ENCODE data around the gene MAP2K6.

Gene MAP2K6

DNA sequence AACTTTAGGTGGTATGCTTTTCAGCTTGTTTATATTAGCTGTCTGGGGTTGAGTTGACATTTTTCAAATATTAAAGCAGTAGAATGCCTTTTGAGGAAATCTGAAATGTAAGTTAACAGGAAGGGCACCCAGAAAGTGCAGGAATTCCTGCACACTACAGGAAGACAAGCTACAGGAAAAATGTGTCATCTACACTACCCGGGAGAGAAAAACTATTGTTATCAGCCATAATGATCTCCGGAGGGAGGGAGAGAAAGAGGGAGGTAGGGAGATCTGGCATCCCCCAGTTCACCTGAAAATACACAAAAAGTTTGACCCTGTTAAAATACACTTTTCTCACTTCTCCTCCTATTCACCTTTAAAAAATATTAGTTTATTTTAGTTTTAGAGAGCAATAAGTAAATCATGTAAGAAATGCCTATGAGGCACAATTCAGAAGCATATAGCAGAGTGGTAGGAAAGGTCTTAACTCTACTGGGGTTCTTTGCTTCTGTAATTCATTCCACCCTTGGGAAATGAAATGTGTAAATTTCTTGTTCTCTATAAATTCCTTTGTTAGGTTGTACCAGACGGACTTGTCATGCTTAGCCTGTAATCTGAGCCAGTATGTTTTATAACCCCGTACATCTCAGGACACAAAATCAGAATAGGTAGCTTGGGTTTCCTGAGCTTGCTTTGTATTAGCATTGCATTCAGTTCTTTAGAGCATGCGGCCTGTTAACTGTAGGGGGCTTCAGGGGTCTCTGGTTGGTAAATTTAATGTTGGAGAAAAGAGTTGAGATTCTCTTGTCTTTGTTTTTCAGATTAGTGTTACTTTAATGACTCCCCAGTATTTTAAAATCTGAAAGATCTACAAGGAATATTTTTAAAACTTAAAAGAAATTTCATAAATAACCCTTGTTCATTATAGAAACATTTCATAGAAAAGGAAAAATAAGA lies 3.3 kb downstream of the MAP2K6 start:
- Histone ChIP-seq H3K79me1 (ENCODE audit: low read depth, low read length) (peaks cover 9% of the 10 kb centered on the region), H3K14ac (ENCODE audit: low read length) (no peak overlapping the region), H3K4me2 (ENCODE audit: insufficient read depth, low read length, poor library complexity, severe bottlenecking) (peak overlapping the region; percentile 39), H3K9ac (ENCODE audit: low read depth, low read length, poor library complexity) (no peak overlapping the region), H2BK15ac (ENCODE audit: low read length) (no peak overlapping the region), H3K23ac (ENCODE audit: low read depth, low read length, poor library complexity) (no peak overlapping the region), H3K27me3 (ENCODE audit: control insufficient read depth in 3 of 3, insufficient read depth in 3 of 3, low read depth in 1 of 3, low read length in 3 of 3) (no peaks in the 10 kb centered on the region), H3K4me1 (ENCODE audit: control insufficient read depth in 2 of 2, insufficient read depth in 1 of 2, low read depth in 1 of 2, low read length in 2 of 2) (peaks cover 4 to 8% of the 10 kb centered on the region in 2 donors), H3K18ac (ENCODE audit: low read length) (no peak overlapping the region), H4K91ac (ENCODE audit: low read depth, low read length, poor library complexity) (no peak overlapping the region), H3K4me3 (ENCODE audit: low read length in 2 of 2) (peak overlapping the region in 1 of 2 donors; percentile 56), H3K4ac (ENCODE audit: low read length) (no peak overlapping the region), H2AFZ (ENCODE audit: low read length) (peak overlapping the region; percentile 66), H2BK12ac (ENCODE audit: low read length) (no peak overlapping the region), H3K36me3 (replicated peaks in 1 of 2; ENCODE audit: control insufficient read depth in 2 of 2, insufficient read depth in 2 of 2, low read length in 2 of 2) (peaks cover 0 to 2% of the 10 kb centered on the region in 2 donors), H2BK120ac (ENCODE audit: low read depth, low read length) (no peak overlapping the region), H3K27ac (replicated peaks; ENCODE audit: low read length) (peak overlapping the region; percentile 62), H4K8ac (ENCODE audit: low read depth, low read length) (no peak overlapping the region), H3K9me3 (replicated peaks in 1 of 2; ENCODE audit: control insufficient read depth in 2 of 2, insufficient read depth in 1 of 2, low read depth in 1 of 2, low read length in 2 of 2) (peaks cover 0 to 4% of the 10 kb centered on the region in 2 donors), H2BK5ac (ENCODE audit: low read length) (no peak overlapping the region), H2AK5ac (ENCODE audit: low read depth, low read length) (no peak overlapping the region)
- WGBS, 2 donors (ENCODE audit: extremely low coverage in 2 of 2, insufficient read length in 2 of 2, insufficient replicate concordance in 1 of 2), result no CpG with 5 or more reads among the region's 5 CpGs
- no peak for DNase-seq (ENCODE audit: low spot score)

DNA sequence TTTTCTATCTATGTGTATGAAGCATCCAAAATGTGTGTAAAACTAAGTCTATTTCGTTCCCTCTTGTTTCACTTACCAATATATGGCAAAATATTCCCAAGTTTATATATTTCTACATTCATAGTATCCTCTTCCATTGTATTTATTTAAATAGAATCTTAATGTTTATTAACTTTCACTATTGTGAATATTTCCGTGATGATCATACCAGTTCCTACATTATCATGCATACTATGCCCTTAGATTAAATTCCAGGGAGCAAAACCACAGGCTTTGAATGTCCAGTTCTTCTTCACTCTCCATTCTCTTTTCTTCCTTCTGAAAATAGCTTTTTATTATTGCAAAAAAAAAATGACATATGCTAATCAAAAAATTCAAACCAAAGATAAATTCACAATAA lies 4.0 kb downstream of the MAP2K6 start:
- H3K9me3 ChIP-seq (replicated peaks in 1 of 2; ENCODE audit: control insufficient read depth in 2 of 2, insufficient read depth in 1 of 2, low read depth in 1 of 2, low read length in 2 of 2), result peaks cover 0 to 4% of the 10 kb centered on the region in 2 donors
- no peak overlapping the region for H4K91ac ChIP-seq (ENCODE audit: low read depth, low read length, poor library complexity)
- H3K79me1 ChIP-seq (ENCODE audit: low read depth, low read length), result peaks cover 9% of the 10 kb centered on the region
- no peak overlapping the region for H2BK120ac ChIP-seq (ENCODE audit: low read depth, low read length)
- H3K4me1 ChIP-seq (ENCODE audit: control insufficient read depth in 2 of 2, insufficient read depth in 1 of 2, low read depth in 1 of 2, low read length in 2 of 2), result peaks cover 2 to 8% of the 10 kb centered on the region in 2 donors
- DNase-seq (ENCODE audit: low spot score), result no peak
- no peak overlapping the region for H2BK12ac ChIP-seq (ENCODE audit: low read length)
- no peak overlapping the region for H3K27ac ChIP-seq (replicated peaks; ENCODE audit: low read length)
- no peak overlapping the region for H2AFZ ChIP-seq (ENCODE audit: low read length)
- H3K23ac ChIP-seq (ENCODE audit: low read depth, low read length, poor library complexity), result no peak overlapping the region
- H2BK15ac ChIP-seq (ENCODE audit: low read length), result no peak overlapping the region
- H3K14ac ChIP-seq (ENCODE audit: low read length), result no peak overlapping the region
- H3K4ac ChIP-seq (ENCODE audit: low read length), result no peak overlapping the region
- H3K18ac ChIP-seq (ENCODE audit: low read length), result no peak overlapping the region
- H2AK5ac ChIP-seq (ENCODE audit: low read depth, low read length), result no peak overlapping the region
- H4K8ac ChIP-seq (ENCODE audit: low read depth, low read length), result no peak overlapping the region
- H3K9ac ChIP-seq (ENCODE audit: low read depth, low read length, poor library complexity), result no peak overlapping the region
- H3K4me2 ChIP-seq (ENCODE audit: insufficient read depth, low read length, poor library complexity, severe bottlenecking), result no peak overlapping the region
- H3K27me3 ChIP-seq (ENCODE audit: control insufficient read depth in 3 of 3, insufficient read depth in 3 of 3, low read depth in 1 of 3, low read length in 3 of 3), result no peaks in the 10 kb centered on the region
- no peak overlapping the region for H2BK5ac ChIP-seq (ENCODE audit: low read length)
- H3K36me3 ChIP-seq (replicated peaks in 1 of 2; ENCODE audit: control insufficient read depth in 2 of 2, insufficient read depth in 2 of 2, low read length in 2 of 2), result peaks cover 0 to 2% of the 10 kb centered on the region in 2 donors
- no CpG with 5 or more reads among the region's 2 CpGs for WGBS, 2 donors (ENCODE audit: extremely low coverage in 2 of 2, insufficient read length in 2 of 2, insufficient replicate concordance in 1 of 2)
- no peak overlapping the region for H3K4me3 ChIP-seq (ENCODE audit: low read length in 2 of 2)

GRCh38 chr17:69423450-69423849 lies 9.0 kb downstream of the MAP2K6 start:
- DNase-seq (ENCODE audit: low spot score), result no peak
- Histone ChIP-seq H2BK5ac (ENCODE audit: low read length) (no peak overlapping the region), H3K4ac (ENCODE audit: low read length) (no peak overlapping the region), H3K9me3 (replicated peaks in 1 of 2; ENCODE audit: control insufficient read depth in 2 of 2, insufficient read depth in 1 of 2, low read depth in 1 of 2, low read length in 2 of 2) (peaks cover 0 to 4% of the 10 kb centered on the region in 2 donors), H3K18ac (ENCODE audit: low read length) (no peak overlapping the region), H3K27me3 (ENCODE audit: control insufficient read depth in 3 of 3, insufficient read depth in 3 of 3, low read depth in 1 of 3, low read length in 3 of 3) (no peaks in the 10 kb centered on the region), H3K36me3 (replicated peaks in 1 of 2; ENCODE audit: control insufficient read depth in 2 of 2, insufficient read depth in 2 of 2, low read length in 2 of 2) (peaks cover 0 to 2% of the 10 kb centered on the region in 2 donors), H3K4me3 (ENCODE audit: low read length in 2 of 2) (no peak overlapping the region), H2AFZ (ENCODE audit: low read length) (no peak overlapping the region), H3K4me2 (ENCODE audit: insufficient read depth, low read length, poor library complexity, severe bottlenecking) (no peak overlapping the region), H3K4me1 (ENCODE audit: control insufficient read depth in 2 of 2, insufficient read depth in 1 of 2, low read depth in 1 of 2, low read length in 2 of 2) (peaks cover 4 to 8% of the 10 kb centered on the region in 2 donors), H3K9ac (ENCODE audit: low read depth, low read length, poor library complexity) (no peak overlapping the region), H2BK12ac (ENCODE audit: low read length) (no peak overlapping the region), H3K23ac (ENCODE audit: low read depth, low read length, poor library complexity) (no peak overlapping the region), H2BK15ac (ENCODE audit: low read length) (no peak overlapping the region), H3K14ac (ENCODE audit: low read length) (no peak overlapping the region), H2AK5ac (ENCODE audit: low read depth, low read length) (no peak overlapping the region), H2BK120ac (ENCODE audit: low read depth, low read length) (no peak overlapping the region), H3K27ac (replicated peaks; ENCODE audit: low read length) (no peak overlapping the region), H4K8ac (ENCODE audit: low read depth, low read length) (no peak overlapping the region), H4K91ac (ENCODE audit: low read depth, low read length, poor library complexity) (no peak overlapping the region), H3K79me1 (ENCODE audit: low read depth, low read length) (peaks cover 9% of the 10 kb centered on the region)
- WGBS, 2 donors (ENCODE audit: extremely low coverage in 2 of 2, insufficient read length in 2 of 2, insufficient replicate concordance in 1 of 2), result no CpG with 5 or more reads among the region's 5 CpGs

DNA sequence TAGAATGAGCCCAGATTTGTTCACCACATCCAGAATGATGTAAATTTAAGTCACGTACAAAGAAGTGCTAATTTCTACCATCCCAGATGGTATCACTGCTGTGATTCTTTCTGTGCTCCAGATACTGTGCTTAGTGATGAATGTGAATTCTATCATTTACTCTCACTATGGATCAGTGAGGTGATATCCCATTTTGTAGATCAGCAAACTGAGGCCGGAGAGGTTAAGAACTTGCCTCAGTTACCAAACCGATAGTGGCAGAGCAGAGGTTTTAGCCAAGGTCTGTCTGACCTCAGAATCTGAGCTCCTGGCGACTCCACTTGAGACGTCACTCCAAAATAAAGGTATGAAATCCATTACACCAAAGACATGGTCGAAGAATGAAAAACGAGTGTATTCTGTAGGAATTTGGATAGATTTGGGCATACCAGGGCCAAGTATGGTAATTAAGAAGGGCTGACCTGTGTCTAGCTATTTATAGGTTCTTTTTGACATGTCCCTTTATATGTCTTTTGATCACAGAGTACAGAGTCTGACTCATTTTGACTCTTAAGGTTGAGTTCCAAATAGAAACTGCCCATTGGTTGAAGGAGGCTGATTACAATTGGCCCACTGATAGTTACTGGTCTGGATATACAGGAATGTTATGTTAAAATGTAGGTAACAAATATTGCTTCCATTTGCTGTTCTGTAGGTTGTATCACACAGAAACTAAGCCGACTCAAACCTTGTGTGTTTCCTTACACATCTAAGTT lies 10.0 kb downstream of the MAP2K6 start:
- no peak overlapping the region for H2BK5ac ChIP-seq (ENCODE audit: low read length)
- no peak overlapping the region for H4K91ac ChIP-seq (ENCODE audit: low read depth, low read length, poor library complexity)
- no peak overlapping the region for H3K23ac ChIP-seq (ENCODE audit: low read depth, low read length, poor library complexity)

More for the DNA sequence above, 10.0 kb downstream of the MAP2K6 start:
- Histone ChIP-seq H2AFZ (ENCODE audit: low read length) (no peak overlapping the region), H2BK120ac (ENCODE audit: low read depth, low read length) (no peak overlapping the region), H3K36me3 (replicated peaks in 1 of 2; ENCODE audit: control insufficient read depth in 2 of 2, insufficient read depth in 2 of 2, low read length in 2 of 2) (peaks cover 0 to 2% of the 10 kb centered on the region in 2 donors), H3K14ac (ENCODE audit: low read length) (no peak overlapping the region), H3K4ac (ENCODE audit: low read length) (no peak overlapping the region), H3K18ac (ENCODE audit: low read length) (no peak overlapping the region), H3K4me3 (ENCODE audit: low read length in 2 of 2) (no peak overlapping the region), H3K9ac (ENCODE audit: low read depth, low read length, poor library complexity) (no peak overlapping the region), H2BK15ac (ENCODE audit: low read length) (no peak overlapping the region), H3K79me1 (ENCODE audit: low read depth, low read length) (peaks cover 11% of the 10 kb centered on the region), H3K9me3 (replicated peaks in 1 of 2; ENCODE audit: control insufficient read depth in 2 of 2, insufficient read depth in 1 of 2, low read depth in 1 of 2, low read length in 2 of 2) (peaks cover 0 to 4% of the 10 kb centered on the region in 2 donors), H3K4me2 (ENCODE audit: insufficient read depth, low read length, poor library complexity, severe bottlenecking) (no peak overlapping the region), H3K27ac (replicated peaks; ENCODE audit: low read length) (no peak overlapping the region), H4K8ac (ENCODE audit: low read depth, low read length) (no peak overlapping the region), H3K4me1 (ENCODE audit: control insufficient read depth in 2 of 2, insufficient read depth in 1 of 2, low read depth in 1 of 2, low read length in 2 of 2) (peaks cover 4 to 8% of the 10 kb centered on the region in 2 donors), H3K27me3 (ENCODE audit: control insufficient read depth in 3 of 3, insufficient read depth in 3 of 3, low read depth in 1 of 3, low read length in 3 of 3) (no peaks in the 10 kb centered on the region), H2AK5ac (ENCODE audit: low read depth, low read length) (no peak overlapping the region), H2BK12ac (ENCODE audit: low read length) (no peak overlapping the region)
- DNase-seq (ENCODE audit: low spot score), result no peak
- no CpG with 5 or more reads among the region's 8 CpGs for WGBS, 2 donors (ENCODE audit: extremely low coverage in 2 of 2, insufficient read length in 2 of 2, insufficient replicate concordance in 1 of 2)
